ENCODE measurements around the gene ALG8.
"Not testable (repeated sequence)": the region's sequence is repeated elsewhere in the genome, so short reads cannot be mapped to it uniquely, and the experiment has no call there.

The ALG8 gene

DNA sequence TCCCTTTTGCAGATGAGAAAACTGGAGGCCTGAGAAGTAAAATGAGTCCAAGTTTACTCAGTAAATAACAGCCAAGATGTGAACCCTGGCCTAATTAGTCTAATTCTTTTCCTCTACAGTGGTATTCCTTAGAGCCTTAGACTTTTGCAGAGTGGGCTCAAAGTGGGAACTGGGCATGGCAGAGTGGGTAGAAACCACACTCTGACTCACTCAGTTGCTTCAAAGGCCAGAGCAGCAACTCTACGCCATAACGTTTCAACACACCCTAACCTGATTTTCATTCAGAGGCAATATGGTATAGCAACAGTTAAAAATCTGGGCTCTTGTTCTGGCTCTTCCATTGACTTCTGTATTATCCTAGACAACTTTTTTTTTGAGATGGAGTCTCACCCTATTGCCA lies 73.0 kb downstream of the ALG8 start:
- no peak for DNase-seq

DNA sequence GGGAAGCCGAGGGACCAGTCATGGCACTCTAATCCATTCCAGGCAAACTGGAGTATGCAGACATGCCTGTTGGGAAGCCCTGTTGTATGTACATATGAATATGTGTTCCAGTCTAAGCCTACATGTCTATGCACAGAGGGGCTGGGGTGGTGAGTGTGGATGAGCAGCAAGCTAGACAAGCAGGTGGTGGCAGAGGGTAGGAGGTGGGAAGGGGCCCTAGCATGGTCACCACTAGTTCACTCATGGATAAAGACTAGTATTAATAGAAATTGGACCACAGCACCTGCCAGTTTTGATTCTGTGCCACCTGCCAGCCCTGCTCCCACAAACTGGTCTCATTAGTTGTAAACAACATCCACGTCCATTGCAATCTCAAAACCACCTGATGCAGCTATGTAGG lies 74.2 kb downstream of the ALG8 start:
- DNase-seq, result no peak

DNA sequence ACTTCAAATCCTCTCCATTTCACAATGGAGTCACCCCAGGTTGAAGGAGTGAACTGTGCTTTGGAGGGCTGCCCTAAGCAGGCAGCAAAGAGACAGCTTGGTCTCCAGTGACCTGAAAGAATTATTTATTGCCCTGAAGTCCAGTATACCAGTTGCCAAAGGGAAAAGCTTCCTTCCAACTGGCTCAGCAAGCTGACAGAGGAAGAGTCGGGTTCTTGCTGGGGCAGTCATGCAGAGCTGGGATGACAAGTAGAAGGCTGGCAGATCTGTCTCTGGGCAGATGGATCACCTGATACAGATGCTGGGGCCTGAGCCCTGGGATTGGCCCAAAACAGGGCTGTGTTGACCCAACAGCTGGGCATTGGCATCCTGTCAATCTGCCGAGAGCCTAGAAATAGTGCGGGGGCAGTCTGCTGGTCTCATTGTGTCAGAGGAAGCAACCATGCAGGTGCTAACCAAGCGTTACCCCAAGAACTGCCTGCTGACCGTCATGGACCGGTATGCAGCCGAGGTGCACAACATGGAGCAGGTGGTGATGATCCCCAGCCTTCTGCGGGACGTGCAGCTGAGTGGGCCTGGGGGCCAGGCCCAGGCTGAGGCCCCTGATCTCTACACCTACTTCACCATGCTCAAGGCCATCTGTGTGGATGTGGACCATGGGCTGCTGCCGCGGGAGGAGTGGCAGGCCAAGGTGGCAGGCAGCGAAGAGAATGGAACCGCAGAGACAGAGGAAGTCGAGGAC lies 75.8 kb downstream of the ALG8 start, which contains the start of gene THRSP:
THRSP (plus strand) TSS at position 422 of the 742 bp plus-strand sequence; CDS start at position 443, 21 bp downstream.
- no peak for DNase-seq

DNA sequence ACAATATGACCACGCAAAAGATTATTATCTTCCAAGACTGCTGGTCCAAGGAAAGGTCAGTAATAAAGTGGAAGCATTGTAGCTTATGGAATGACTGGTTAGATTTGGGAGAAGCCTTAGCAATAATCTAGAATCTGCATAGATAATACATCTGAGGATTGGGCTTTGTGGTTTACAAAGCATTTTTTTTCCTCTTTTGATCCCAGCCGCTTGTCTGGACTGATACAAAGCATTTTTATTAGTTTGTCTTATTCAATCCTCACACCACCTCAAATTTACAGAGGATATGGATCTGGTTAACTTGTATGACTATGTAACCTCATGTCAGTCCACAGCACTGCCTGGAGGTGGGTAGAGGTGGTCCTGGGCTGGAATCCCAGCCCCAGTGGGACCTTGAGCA lies 76.8 kb downstream of the ALG8 start:
- DNase-seq, result no peak

DNA sequence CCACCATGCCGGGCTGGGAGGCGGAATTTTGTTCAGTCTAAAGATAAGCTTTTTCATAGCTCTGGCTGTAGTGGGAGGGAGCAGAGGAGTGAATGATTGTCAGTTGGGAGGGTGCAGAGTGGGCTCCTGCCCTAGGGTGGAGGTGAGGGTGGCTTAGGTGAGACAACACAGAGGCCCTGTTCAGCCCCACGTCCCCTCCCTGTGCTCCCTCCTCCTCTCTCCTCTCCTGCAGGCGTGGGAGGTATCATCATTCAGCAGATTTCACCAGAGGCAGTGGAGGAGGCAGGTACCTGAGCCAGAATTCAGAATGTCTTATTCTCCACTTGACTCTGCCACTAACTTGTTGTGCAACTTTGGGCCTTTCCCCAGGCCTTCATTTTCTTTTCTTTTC lies 77.5 kb downstream of the ALG8 start:
- DNase-seq, result no peak

DNA sequence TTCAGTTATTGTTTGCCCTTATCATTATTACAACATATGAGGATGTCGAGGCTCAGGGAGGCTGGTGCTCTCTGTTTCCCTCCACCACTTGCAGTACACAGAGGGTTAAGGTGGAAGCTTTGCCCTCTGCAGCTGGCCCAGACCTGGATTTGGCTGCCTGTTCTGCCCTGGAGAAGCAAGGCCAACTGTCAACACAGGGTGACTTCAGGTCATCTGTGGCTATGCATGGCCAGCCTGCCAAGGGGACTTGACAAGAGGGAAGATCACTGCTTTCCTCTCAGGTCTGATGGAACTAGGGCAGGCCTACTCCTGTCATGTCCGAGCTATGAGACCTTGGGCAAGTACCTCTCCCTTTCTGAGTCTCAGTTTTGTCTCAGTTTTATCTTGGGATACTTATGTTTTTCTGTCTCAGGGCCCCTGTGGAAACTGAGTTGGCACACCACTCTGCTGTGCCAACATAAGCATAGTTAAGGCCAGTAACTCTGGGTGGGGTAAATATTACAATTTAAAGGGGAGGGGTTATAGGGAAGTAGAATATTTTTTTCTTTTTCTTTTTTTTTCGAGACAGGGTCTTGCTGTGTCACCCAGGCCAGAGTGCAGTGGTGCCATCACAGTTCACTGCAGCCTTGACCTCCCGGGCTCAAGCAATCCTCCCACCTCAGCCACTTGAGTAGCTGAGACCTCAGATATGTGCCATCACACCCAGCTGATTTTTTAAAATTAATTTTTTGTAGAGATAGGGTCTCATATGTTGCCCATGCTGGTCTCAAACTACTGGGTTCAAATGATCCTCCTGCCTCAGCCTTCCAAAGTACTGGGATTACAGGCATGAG lies 78.1 kb downstream of the ALG8 start:
- DNase-seq, result no peak

DNA sequence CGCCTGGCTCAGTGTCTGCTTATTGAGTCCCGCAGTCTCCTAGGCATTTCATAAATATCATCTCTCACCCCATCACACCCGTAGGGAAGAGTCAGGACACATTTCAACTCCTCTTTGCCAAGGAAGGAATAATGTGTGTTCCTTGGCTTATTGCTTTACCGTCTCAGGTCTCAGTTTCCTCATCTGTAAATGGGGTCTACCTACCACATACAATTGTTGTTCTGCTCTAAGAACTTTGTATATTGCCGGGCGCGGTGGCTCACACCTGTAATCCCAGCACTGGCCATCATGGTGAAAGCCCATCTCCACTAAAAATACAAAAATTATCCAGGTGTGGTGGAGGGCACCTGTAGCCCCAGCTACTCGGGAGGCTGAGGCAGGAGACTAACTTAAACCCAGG lies 78.9 kb downstream of the ALG8 start:
- no peak for DNase-seq

DNA sequence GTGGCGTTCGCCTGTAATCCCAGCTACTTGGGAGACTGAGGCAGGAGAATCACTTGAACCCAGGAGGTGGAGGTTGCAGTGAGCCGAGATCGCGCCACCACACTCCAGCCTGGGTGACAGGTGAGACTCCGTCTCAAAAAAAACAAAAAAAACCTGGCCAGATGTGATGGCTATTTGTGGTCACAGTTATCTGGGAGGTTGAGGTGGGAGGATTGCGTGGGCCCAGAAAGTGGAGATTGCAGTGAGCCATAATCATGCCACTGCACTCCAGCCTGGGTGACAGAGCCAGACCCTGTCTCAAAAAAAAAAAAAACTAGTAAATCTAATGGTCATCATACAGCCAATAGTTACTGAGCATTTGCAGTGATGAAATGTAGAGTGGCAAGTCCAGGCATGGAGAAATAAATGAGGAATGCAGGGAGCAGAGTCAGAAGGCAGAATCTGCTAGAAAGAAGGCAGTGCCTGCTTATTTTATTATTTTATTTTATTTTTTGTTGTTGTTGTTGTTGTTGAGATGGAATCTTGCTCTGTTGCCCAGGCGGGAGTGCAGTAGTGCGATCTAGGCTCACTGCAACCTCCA lies 79.6 kb downstream of the ALG8 start:
- DNase-seq, result not testable (repeated sequence)

DNA sequence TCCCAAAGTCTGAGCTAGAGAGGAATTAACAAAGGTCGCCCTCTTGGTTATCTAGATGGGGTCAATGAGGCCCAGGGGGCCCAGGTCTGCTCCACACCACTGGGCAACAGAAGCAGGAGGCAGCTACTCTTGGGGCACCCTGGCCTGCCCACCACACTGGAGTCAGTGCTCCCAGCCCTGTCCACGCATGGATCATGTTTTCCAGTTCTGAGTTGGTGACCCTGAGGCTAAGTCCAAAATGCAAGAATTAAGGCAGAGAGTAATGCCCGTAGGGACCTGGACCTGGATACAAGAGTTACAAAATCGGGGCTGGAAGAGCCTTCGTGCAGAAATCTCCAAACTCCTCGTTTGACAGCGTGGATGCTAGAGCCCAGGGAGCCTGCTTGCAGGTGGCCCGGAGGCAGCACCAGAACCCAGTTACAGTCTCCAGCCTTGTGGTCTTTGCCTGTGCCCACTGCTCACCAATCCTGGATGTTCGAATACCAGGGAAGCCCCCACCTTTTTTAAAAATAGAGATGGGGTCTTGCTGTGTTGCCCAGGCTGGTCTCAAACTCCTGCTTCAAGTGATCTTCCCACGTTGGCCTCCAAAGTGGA lies 81.9 kb downstream of the ALG8 start:
- DNase-seq, result no peak

DNA sequence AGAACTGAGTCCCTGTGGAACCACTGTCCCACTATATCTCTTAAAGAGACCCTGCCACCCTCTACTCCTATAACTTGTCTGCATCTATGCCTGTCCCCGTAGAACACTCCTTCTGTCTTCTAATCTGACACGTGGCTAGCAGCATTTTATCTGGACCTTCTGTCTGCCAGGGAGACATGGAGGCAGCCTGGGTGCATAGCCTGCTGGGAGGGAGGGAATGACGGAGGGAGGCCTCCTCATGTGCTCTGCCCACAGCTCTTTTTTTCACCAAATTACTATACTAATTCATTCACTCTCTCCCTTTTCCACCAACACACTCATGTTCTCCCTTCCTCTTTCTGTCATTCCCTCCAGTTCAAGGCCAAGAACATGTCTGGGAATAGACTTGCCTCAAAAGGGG lies 83.3 kb downstream of the ALG8 start:
- no peak for DNase-seq

DNA sequence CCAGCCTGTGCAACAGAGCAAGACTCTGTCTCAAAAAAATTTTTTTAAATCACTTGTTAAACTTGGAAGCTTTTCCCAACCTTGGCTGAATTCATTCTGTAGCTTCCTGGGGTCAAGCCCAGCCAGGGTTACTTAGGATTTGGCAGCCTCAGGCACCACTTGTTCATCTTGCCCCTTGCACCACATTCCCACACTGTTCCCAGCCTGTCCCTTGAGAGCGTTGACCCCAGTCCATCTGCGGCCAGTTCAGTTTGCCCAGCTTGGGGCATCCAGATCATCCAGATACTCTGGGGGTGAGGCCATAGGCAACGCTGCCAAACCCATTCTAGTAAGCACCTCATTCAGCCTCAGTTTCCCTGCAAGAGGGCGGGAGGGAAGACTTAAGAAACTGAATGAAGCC lies 84.5 kb downstream of the ALG8 start:
- no peak for DNase-seq

DNA sequence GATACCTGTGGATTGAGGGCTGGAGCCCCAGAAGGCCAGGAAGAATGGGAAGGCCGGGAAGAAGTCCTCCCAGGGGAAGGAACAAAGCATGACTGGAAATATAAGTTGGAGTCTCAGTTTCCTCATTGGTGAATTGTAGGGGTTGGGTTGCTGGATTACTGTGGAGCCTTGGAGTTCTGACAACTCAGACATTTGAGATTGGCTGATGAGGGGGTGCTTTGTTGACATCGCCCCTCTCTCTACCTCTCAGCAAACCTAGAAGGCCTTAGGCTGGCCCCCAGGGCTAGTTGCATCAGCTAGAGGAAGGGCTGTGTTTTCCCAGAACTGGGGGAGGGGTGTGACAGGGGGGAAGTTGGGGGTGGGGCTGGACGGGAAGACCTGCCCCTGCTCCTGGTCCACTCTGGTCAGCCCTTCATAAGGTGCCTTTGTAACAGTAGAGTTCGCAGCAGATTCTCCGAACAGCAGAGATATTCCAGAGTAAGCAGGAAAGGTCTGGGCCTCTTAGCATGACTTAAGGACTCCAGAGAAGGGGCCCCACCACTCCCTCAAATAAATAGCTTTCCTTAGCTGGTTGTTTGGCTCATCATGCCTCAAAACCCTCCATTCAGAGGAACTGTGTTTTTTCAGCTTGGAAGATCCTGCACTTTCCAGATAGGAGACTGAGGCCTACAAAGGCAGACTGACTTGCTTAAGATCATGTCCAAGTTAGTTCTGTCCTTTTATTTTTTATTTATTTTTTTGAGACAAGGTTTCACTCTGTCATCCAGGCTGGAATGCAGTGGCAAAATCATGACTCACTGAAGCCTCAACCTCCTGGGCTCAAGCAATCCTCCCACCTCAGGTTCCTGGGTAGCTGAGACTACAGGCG lies 88.2 kb downstream of the ALG8 start:
- DNase-seq, result no peak

All from NCI-H510A treated with DMSO at 0.1 percent for 48 hours (cell line).